Smooth muscle cell (in vitro differentiated cells): ENCODE measurements around the gene SNN. TPM values are rescaled to one million over a fixed set of nuclear protein-coding genes. Genes with fewer than 3 reads are reported as not detected.

ENCODE experiments used
- DNase-seq: peaks from one replicate; lab custom pipeline; 2025; ENCODE audit not compliant: unreplicated experiment; lab: John Stamatoyannopoulos, UW
- H2AFZ ChIP-seq: fragments of 200-600 bp; sonication (generic); 2 replicates; pipeline ENCODE4 v1.6.0; 2016; ENCODE audit warnings: antibody characterized with exemption, low read depth, mild to moderate bottlenecking
- H3F3A ChIP-seq: fragments of 200-600 bp; sonication (generic); 2 replicates; pipeline ENCODE4 v1.6.0; 2017; ENCODE audit warnings: antibody characterized with exemption, low read depth
- H3K27ac ChIP-seq: fragments of 200-600 bp; sonication (generic); 2 replicates; pipeline ENCODE4 v1.5.1; 2016; ENCODE audit warnings: low read depth, mild to moderate bottlenecking
- H3K27me3 ChIP-seq: fragments of 200-600 bp; sonication (generic); 2 replicates; pipeline ENCODE4 v1.6.1; 2016; ENCODE audit warnings: low read depth, mild to moderate bottlenecking
- H3K36me3 ChIP-seq: fragments of 200-600 bp; sonication (generic); 2 replicates; pipeline ENCODE4 v1.5.1; 2016; ENCODE audit warnings: low read depth
- H3K4me1 ChIP-seq: fragments of 200-600 bp; sonication (generic); 2 replicates; pipeline ENCODE4 v1.5.1; 2016; ENCODE audit warnings: low read depth
- H3K4me2 ChIP-seq: fragments of 200-600 bp; sonication (generic); 2 replicates; pipeline ENCODE4 v1.6.0; 2016; ENCODE audit warnings: mild to moderate bottlenecking
- H3K4me3 ChIP-seq: fragments of 200-600 bp; sonication (generic); 2 replicates; pipeline ENCODE4 v1.5.1; 2016; ENCODE audit warnings: mild to moderate bottlenecking
- H3K79me2 ChIP-seq: fragments of 200-600 bp; sonication (generic); 2 replicates; pipeline ENCODE4 v1.6.0; 2016; ENCODE audit warnings: low read depth, mild to moderate bottlenecking
- H3K9ac ChIP-seq: fragments of 200-600 bp; sonication (generic); 2 replicates; pipeline ENCODE4 v1.6.0; 2016; ENCODE audit warnings: low read depth
- H3K9me3 ChIP-seq: fragments of 200-600 bp; sonication (generic); replicated peaks from 2 replicates; pipeline ENCODE4 v1.5.1; 2016; ENCODE audit warnings: low read depth
- H4K20me1 ChIP-seq: fragments of 200-600 bp; sonication (generic); 2 replicates; pipeline ENCODE4 v1.6.0; 2016; ENCODE audit warnings: low read depth
- CTCF ChIP-seq: fragments of 200-600 bp; sonication (generic); IDR thresholded peaks from 2 replicates; pipeline ENCODE4 v1.5.1; 2017; ENCODE audit warnings: borderline replicate concordance, mild to moderate bottlenecking, antibody characterized with exemption; ENCODE audit not compliant: insufficient read depth, poor library complexity, severe bottlenecking
- WGBS: methylation state at CpG from one replicate; pipeline ENCODE4 v1.1.7; 2016; ENCODE audit warnings: low lambda C conversion rate; 5-methylcytosine and 5-hydroxymethylcytosine counted together
- polyA plus RNA-seq: library from polyadenylated mRNA; unstranded; fragments of >200 nt; fragmentation: Nextera tagmentation; extraction: Ambion mirVana; gene quantifications from 2 replicates; pipeline ENCODE4 v1.2.1, GENCODE V29; 2016
- total RNA-seq: library from RNA; depleted of rRNA; stranded (reverse); fragments of >200 nt; gene quantifications from 2 replicates; pipeline ENCODE4 v1.2.3, GENCODE V29; 2014

Gene SNN
- total and polyA plus RNA-seq, 2 experiments from 2014 or later, result 6.4 to 10.9 TPM

- Histone ChIP-seq H3F3A (peaks cover 17% of the 10 kb centered on the region), H4K20me1 (peaks cover 97% of the 10 kb centered on the region), H3K4me3 (no peak overlapping the region), H3K36me3 (peaks cover 11% of the 10 kb centered on the region), H3K4me2 (peak overlapping the region; percentile 40), H3K9me3 (no peaks in the 10 kb centered on the region), H3K9ac (peak overlapping the region; percentile 83), H2AFZ (no peak overlapping the region), H3K4me1 (no peaks in the 10 kb centered on the region), H3K27me3 (no peaks in the 10 kb centered on the region), H3K27ac (peak overlapping the region; percentile 86), H3K79me2 (no peaks in the 10 kb centered on the region)
- TF ChIP-seq CTCF, result no peak
- DNase-seq, result no peak
- WGBS, result 27% methylated on average over 5 of the region's 5 CpGs
Measured at GRCh38 chr16:11682655-11683096, 14.4 kb downstream of the SNN start.

- Histone ChIP-seq H3K4me2 (peak overlapping the region; percentile 40), H4K20me1 (peaks cover 95% of the 10 kb centered on the region)
Measured at GRCh38 chr16:11683145-11683544, 14.9 kb downstream of the SNN start.

GRCh38 chr16:11684231-11685025, 16.2 kb downstream of the SNN start:
- no peak for TF ChIP-seq CTCF
- DNase-seq, result no peak
- H3K4me1 ChIP-seq, result peaks cover under 1% of the 10 kb centered on the region
- H3K36me3 ChIP-seq, result peaks cover 11% of the 10 kb centered on the region
- H3K4me2 ChIP-seq, result no peak overlapping the region
- WGBS, result 98% methylated on average over 12 of the region's 12 CpGs
- no peak overlapping the region for H3K4me3 ChIP-seq
- no peak overlapping the region for H2AFZ ChIP-seq
- no peaks in the 10 kb centered on the region for H3K79me2 ChIP-seq
- H3K27ac ChIP-seq, result no peak overlapping the region
- no peak overlapping the region for H3K9ac ChIP-seq
- no peaks in the 10 kb centered on the region for H3K9me3 ChIP-seq
- H4K20me1 ChIP-seq, result peaks cover 94% of the 10 kb centered on the region
- H3K27me3 ChIP-seq, result no peaks in the 10 kb centered on the region
- peaks cover 17% of the 10 kb centered on the region for H3F3A ChIP-seq

More at GRCh38 chr16:11683145-11683544, 14.9 kb downstream of the SNN start:
- no peak overlapping the region for H2AFZ ChIP-seq
- H3K79me2 ChIP-seq, result no peaks in the 10 kb centered on the region
- 91% methylated on average over 11 of the region's 11 CpGs for WGBS
- no peak for DNase-seq
- TF ChIP-seq CTCF, result no peak
- H3K27ac ChIP-seq, result peak overlapping the region; percentile 86
- peak overlapping the region; percentile 83 for H3K9ac ChIP-seq
- no peak overlapping the region for H3K4me3 ChIP-seq
- peaks cover 17% of the 10 kb centered on the region for H3F3A ChIP-seq
- H3K4me1 ChIP-seq, result no peaks in the 10 kb centered on the region
- H3K9me3 ChIP-seq, result no peaks in the 10 kb centered on the region
- H3K27me3 ChIP-seq, result no peaks in the 10 kb centered on the region
- peaks cover 11% of the 10 kb centered on the region for H3K36me3 ChIP-seq
